Spleen (tissue), 7 donors: ENCODE results near the gene SPDYE4.

Experiments used
- POLR2A ChIP-seq, 3 donors: fragments of 450-650 bp; IDR thresholded peaks; one replicate each; pipeline ENCODE4 v1.5.1; 2017; ENCODE audit warnings: antibody characterized with exemption in 3 of 3, mild to moderate bottlenecking in 1 of 3
- TF ChIP-seq, protein P1 (sequence below), 11 experiments: fragments of 200-600 bp in 7 of 11; fragments of 450-650 bp in 4 of 11; sonication (generic) in 4 of 11; IDR thresholded peaks in 8 of 11; conservative IDR thresholded peaks in 3 of 11; 1 replicate in 7 of 11; 2 replicates in 4 of 11; pipeline versions ENCODE4 v1.4.0 to v1.8.0; 2016 to 2021; ENCODE audit warnings: antibody characterized with exemption in 11 of 11, inconsistent platforms in 4 of 11, mild to moderate bottlenecking in 1 of 11
- donor health status: DM: no; HTN: no; CAD: no; lungs with moderate emphysema.
- donor health status: DM: no; HTN: no; CAD: no.
- donor health status: DM: no; HTN: no; CAD: no.

DNA sequence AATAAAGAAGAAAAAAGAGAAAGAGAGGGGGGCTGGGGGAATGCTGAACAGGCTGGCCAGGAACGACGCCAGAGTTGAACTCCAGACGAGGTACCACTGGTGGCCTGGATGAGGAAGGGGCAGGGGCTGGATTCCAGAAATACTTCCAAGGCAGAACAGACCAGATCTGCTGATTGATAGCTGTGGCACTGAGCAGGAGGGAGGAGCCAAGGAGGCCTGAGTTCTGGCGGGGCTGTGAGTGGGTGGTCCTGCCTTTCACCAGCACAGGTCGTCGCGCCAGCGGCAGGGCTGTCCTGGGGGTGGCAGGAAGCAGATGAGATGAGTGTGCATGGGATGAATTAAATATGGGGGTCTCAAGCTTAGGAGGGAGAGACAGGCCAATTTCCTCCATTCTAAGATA, 19.2 kb downstream of the SPDYE4 start:
- TF ChIP-seq, protein P1, sequence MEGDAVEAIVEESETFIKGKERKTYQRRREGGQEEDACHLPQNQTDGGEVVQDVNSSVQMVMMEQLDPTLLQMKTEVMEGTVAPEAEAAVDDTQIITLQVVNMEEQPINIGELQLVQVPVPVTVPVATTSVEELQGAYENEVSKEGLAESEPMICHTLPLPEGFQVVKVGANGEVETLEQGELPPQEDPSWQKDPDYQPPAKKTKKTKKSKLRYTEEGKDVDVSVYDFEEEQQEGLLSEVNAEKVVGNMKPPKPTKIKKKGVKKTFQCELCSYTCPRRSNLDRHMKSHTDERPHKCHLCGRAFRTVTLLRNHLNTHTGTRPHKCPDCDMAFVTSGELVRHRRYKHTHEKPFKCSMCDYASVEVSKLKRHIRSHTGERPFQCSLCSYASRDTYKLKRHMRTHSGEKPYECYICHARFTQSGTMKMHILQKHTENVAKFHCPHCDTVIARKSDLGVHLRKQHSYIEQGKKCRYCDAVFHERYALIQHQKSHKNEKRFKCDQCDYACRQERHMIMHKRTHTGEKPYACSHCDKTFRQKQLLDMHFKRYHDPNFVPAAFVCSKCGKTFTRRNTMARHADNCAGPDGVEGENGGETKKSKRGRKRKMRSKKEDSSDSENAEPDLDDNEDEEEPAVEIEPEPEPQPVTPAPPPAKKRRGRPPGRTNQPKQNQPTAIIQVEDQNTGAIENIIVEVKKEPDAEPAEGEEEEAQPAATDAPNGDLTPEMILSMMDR (IDR thresholded peaks at IDR 0.05 in 8 of 11, conservative IDR thresholded peaks at IDR 0.05 in 3 of 11): no peak
- TF ChIP-seq POLR2A (IDR thresholded peaks at IDR 0.05): no peak
